HepG2 (cell line): ENCODE measurements around the gene TSNAXIP1. TPM values are rescaled to one million over a fixed set of nuclear protein-coding genes. Genes with fewer than 3 reads are reported as not detected.

Experiments
- FIP1L1 ChIP-seq: fragments of 200-400 bp; formaldehyde crosslinking; IDR thresholded peaks from 2 replicates; pipeline ENCODE4 v1.6.1; 2018; ENCODE audit warnings: low read depth, mild to moderate bottlenecking, low read length, moderate library complexity, borderline replicate concordance; ENCODE audit not compliant: insufficient read depth
- GZF1 ChIP-seq: sonication (generic); formaldehyde crosslinking; IDR thresholded peaks from 2 replicates; pipeline ENCODE4 v1.5.1; 2020; ENCODE audit warnings: mild to moderate bottlenecking, missing genetic modification reagents
- HOXA3 ChIP-seq: sonication (generic); formaldehyde crosslinking; IDR thresholded peaks from 2 replicates; pipeline ENCODE4 v1.5.0; 2020; ENCODE audit warnings: missing genetic modification reagents
- JARID2 ChIP-seq: sonication (generic); formaldehyde crosslinking; IDR thresholded peaks from 2 replicates; pipeline ENCODE4 v1.8.1; 2023; ENCODE audit warnings: missing genetic modification reagents, inconsistent platforms; ENCODE audit not compliant: insufficient replicate concordance
- KDM5B ChIP-seq: sonication (generic); formaldehyde crosslinking; IDR thresholded peaks from 2 replicates; pipeline ENCODE4 v1.4.0; 2020; ENCODE audit warnings: missing genetic modification reagents, mild to moderate bottlenecking, borderline replicate concordance
- MXI1 ChIP-seq: IDR thresholded peaks from 3 replicates; pipeline ENCODE4 v1.6.1; 2012; ENCODE audit warnings: low read depth, low read length, inconsistent platforms, borderline replicate concordance
- ZNF432 ChIP-seq: sonication (generic); formaldehyde crosslinking; IDR thresholded peaks from 2 replicates; pipeline ENCODE4 v1.5.0; 2020; ENCODE audit warnings: missing genetic modification reagents, mild to moderate bottlenecking, borderline replicate concordance
- ZNF572 ChIP-seq: sonication (generic); formaldehyde crosslinking; IDR thresholded peaks from 2 replicates; pipeline ENCODE4 v1.5.1; 2020; ENCODE audit warnings: mild to moderate bottlenecking, missing genetic modification reagents
- ZNF577 ChIP-seq: sonication (generic); formaldehyde crosslinking; IDR thresholded peaks from 2 replicates; pipeline ENCODE4 v1.4.0; 2020; ENCODE audit warnings: mild to moderate bottlenecking, low read depth, missing genetic modification reagents, borderline replicate concordance
- ZNF703 ChIP-seq: sonication (generic); formaldehyde crosslinking; IDR thresholded peaks from 2 replicates; pipeline ENCODE4 v1.5.1; 2020; ENCODE audit warnings: missing genetic modification reagents, mild to moderate bottlenecking, moderate library complexity, borderline replicate concordance
- ZNF780A ChIP-seq: sonication (generic); formaldehyde crosslinking; IDR thresholded peaks from 2 replicates; pipeline ENCODE4 v1.8.0; 2022; ENCODE audit warnings: mild to moderate bottlenecking, missing genetic modification reagents, moderate library complexity
- polyA plus RNA-seq, 8 experiments: library from polyadenylated mRNA; depleted of rRNA in 3 of 8; stranded (reverse) in 7 of 8; unstranded in 1 of 8; fragments of >200 nt; fragmentation: Illumina TruSeq in 4 of 8; extraction: Trizol in 4 of 8; gene quantifications; 2 replicates each; pipeline versions ENCODE4 v1.2.1 to v1.2.3, GENCODE V29; 2011 to 2016; ENCODE audit warnings: low read depth in 4 of 8, missing spikeins in 1 of 8, mixed read lengths in 1 of 8; ENCODE audit not compliant: insufficient read depth in 1 of 8
- total RNA-seq, 5 experiments: library from RNA; depleted of rRNA; stranded (reverse); fragments of >200 nt; fragmentation: Illumina TruSeq; extraction: Trizol; gene quantifications; 2 replicates each; pipeline ENCODE4 v1.2.3, GENCODE V29; 2016; ENCODE audit warnings: low read depth in 1 of 5
- TF ChIP-seq, protein P1 (sequence below): sonication (generic); formaldehyde crosslinking; IDR thresholded peaks from 2 replicates; pipeline ENCODE4 v1.5.0; 2020; ENCODE audit warnings: mild to moderate bottlenecking, missing genetic modification reagents, borderline replicate concordance
- TF ChIP-seq, protein P2 (sequence below): sonication (generic); formaldehyde crosslinking; IDR thresholded peaks from 2 replicates; pipeline ENCODE4 v1.8.1; 2023; ENCODE audit warnings: missing genetic modification reagents, inconsistent platforms, borderline replicate concordance
- TF ChIP-seq, protein P3 (sequence below): sonication (generic); formaldehyde crosslinking; IDR thresholded peaks from 2 replicates; pipeline ENCODE4 v1.5.0; 2020; ENCODE audit warnings: missing genetic modification reagents
- TF ChIP-seq, protein P4 (sequence below): sonication (generic); formaldehyde crosslinking; IDR thresholded peaks from 2 replicates; pipeline ENCODE4 v1.9.0; 2022; ENCODE audit warnings: low read depth, missing genetic modification reagents
- TF ChIP-seq, protein P5 (sequence below): sonication (generic); formaldehyde crosslinking; IDR thresholded peaks from 2 replicates; pipeline ENCODE4 v1.5.0; 2020; ENCODE audit warnings: missing genetic modification reagents, mild to moderate bottlenecking, borderline replicate concordance
- TF ChIP-seq, protein P6 (sequence below): sonication (generic); formaldehyde crosslinking; IDR thresholded peaks from 2 replicates; pipeline ENCODE4 v1.8.0; 2022; ENCODE audit warnings: mild to moderate bottlenecking, missing genetic modification reagents

Gene TSNAXIP1
- total and polyA plus RNA-seq, 2 of the 13 experiments (the other 11 are each of a cell fraction or from before 2014, with no cell fraction given), result 0.37 to 0.86 TPM

DNA sequence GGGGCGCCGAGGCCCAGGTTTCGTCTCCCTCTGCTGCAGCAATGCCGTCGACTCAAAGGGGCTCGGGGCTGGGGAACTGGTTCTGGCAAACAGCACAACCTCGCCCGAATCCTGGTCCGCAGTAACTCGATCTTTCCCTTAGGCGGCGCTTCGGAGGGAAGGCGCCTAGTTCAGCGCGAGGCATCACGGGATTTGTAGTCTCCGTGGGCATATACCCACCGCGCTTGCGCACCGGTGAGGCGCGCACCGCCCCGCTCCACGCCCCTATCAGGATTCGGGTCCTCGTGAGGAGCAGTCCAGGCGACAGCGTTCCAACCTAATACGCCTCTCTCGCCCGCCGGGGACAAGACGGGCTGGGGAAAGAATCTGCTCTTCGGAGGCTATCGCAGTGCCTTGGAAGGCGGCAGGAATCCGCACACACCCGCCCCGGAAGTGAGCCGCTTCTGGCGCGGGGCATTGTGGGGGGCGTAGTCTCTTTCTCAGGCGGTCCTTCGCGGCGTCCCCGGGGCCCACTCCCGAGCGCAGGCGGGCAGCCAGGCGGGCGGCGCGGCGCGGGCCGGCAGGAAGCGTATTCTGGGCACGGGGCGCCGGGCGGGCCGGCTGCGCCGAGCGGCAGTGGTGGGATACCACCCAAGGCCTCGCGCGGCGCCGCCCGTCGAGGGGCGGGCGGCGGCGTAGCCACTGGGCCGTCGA, 35.3 kb downstream of the TSNAXIP1 start, which contains the start of gene THAP11 (continued):
- TF ChIP-seq JARID2 (CRISPR knock-in tag) (no peak), KDM5B (CRISPR knock-in tag) (no peak; the same call in 1 of the 2 replicates), ZNF577 (CRISPR knock-in tag) (no peak), ZNF572 (CRISPR knock-in tag) (peak; percentile 95; the same call in 1 of the 2 replicates), ZNF780A (CRISPR knock-in tag) (no peak), ZNF432 (CRISPR knock-in tag) (no peak), MXI1 (peak; percentile 86), FIP1L1 (0 out of 2 replicates have a peak, but pooled peaks have one; percentile 81), HOXA3 (CRISPR knock-in tag) (peak; percentile 65; the same call in 1 of the 2 replicates), ZNF703 (CRISPR knock-in tag) (no peak), GZF1 (CRISPR knock-in tag) (no peak)
- TF ChIP-seq, protein P1, sequence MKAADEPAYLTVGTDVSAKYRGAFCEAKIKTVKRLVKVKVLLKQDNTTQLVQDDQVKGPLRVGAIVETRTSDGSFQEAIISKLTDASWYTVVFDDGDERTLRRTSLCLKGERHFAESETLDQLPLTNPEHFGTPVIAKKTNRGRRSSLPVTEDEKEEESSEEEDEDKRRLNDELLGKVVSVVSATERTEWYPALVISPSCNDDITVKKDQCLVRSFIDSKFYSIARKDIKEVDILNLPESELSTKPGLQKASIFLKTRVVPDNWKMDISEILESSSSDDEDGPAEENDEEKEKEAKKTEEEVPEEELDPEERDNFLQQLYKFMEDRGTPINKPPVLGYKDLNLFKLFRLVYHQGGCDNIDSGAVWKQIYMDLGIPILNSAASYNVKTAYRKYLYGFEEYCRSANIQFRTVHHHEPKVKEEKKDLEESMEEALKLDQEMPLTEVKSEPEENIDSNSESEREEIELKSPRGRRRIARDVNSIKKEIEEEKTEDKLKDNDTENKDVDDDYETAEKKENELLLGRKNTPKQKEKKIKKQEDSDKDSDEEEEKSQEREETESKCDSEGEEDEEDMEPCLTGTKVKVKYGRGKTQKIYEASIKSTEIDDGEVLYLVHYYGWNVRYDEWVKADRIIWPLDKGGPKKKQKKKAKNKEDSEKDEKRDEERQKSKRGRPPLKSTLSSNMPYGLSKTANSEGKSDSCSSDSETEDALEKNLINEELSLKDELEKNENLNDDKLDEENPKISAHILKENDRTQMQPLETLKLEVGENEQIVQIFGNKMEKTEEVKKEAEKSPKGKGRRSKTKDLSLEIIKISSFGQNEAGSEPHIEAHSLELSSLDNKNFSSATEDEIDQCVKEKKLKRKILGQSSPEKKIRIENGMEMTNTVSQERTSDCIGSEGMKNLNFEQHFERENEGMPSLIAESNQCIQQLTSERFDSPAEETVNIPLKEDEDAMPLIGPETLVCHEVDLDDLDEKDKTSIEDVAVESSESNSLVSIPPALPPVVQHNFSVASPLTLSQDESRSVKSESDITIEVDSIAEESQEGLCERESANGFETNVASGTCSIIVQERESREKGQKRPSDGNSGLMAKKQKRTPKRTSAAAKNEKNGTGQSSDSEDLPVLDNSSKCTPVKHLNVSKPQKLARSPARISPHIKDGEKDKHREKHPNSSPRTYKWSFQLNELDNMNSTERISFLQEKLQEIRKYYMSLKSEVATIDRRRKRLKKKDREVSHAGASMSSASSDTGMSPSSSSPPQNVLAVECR, result peak; percentile 80; the same call in 1 of the 2 replicates
- TF ChIP-seq, protein P2, sequence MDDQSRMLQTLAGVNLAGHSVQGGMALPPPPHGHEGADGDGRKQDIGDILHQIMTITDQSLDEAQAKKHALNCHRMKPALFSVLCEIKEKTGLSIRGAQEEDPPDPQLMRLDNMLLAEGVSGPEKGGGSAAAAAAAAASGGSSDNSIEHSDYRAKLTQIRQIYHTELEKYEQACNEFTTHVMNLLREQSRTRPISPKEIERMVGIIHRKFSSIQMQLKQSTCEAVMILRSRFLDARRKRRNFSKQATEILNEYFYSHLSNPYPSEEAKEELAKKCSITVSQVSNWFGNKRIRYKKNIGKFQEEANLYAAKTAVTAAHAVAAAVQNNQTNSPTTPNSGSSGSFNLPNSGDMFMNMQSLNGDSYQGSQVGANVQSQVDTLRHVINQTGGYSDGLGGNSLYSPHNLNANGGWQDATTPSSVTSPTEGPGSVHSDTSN (CRISPR knock-in tag), result no peak
- TF ChIP-seq, protein P3, sequence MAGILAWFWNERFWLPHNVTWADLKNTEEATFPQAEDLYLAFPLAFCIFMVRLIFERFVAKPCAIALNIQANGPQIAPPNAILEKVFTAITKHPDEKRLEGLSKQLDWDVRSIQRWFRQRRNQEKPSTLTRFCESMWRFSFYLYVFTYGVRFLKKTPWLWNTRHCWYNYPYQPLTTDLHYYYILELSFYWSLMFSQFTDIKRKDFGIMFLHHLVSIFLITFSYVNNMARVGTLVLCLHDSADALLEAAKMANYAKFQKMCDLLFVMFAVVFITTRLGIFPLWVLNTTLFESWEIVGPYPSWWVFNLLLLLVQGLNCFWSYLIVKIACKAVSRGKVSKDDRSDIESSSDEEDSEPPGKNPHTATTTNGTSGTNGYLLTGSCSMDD (CRISPR knock-in tag), result no peak
- TF ChIP-seq, protein P4, sequence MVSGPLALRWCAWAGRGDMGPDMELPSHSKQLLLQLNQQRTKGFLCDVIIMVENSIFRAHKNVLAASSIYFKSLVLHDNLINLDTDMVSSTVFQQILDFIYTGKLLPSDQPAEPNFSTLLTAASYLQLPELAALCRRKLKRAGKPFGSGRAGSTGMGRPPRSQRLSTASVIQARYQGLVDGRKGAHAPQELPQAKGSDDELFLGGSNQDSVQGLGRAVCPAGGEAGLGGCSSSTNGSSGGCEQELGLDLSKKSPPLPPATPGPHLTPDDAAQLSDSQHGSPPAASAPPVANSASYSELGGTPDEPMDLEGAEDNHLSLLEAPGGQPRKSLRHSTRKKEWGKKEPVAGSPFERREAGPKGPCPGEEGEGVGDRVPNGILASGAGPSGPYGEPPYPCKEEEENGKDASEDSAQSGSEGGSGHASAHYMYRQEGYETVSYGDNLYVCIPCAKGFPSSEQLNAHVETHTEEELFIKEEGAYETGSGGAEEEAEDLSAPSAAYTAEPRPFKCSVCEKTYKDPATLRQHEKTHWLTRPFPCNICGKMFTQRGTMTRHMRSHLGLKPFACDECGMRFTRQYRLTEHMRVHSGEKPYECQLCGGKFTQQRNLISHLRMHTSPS, result 0 out of 2 replicates have a peak, but pooled peaks have one; percentile 58
- TF ChIP-seq, protein P5, sequence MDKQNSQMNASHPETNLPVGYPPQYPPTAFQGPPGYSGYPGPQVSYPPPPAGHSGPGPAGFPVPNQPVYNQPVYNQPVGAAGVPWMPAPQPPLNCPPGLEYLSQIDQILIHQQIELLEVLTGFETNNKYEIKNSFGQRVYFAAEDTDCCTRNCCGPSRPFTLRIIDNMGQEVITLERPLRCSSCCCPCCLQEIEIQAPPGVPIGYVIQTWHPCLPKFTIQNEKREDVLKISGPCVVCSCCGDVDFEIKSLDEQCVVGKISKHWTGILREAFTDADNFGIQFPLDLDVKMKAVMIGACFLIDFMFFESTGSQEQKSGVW (CRISPR knock-in tag), result no peak
- TF ChIP-seq, protein P6, sequence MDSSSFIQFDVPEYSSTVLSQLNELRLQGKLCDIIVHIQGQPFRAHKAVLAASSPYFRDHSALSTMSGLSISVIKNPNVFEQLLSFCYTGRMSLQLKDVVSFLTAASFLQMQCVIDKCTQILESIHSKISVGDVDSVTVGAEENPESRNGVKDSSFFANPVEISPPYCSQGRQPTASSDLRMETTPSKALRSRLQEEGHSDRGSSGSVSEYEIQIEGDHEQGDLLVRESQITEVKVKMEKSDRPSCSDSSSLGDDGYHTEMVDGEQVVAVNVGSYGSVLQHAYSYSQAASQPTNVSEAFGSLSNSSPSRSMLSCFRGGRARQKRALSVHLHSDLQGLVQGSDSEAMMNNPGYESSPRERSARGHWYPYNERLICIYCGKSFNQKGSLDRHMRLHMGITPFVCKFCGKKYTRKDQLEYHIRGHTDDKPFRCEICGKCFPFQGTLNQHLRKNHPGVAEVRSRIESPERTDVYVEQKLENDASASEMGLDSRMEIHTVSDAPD, result peak; percentile 88
